Measurements from ENCODE around the gene HABP4.

Gene HABP4

DNA sequence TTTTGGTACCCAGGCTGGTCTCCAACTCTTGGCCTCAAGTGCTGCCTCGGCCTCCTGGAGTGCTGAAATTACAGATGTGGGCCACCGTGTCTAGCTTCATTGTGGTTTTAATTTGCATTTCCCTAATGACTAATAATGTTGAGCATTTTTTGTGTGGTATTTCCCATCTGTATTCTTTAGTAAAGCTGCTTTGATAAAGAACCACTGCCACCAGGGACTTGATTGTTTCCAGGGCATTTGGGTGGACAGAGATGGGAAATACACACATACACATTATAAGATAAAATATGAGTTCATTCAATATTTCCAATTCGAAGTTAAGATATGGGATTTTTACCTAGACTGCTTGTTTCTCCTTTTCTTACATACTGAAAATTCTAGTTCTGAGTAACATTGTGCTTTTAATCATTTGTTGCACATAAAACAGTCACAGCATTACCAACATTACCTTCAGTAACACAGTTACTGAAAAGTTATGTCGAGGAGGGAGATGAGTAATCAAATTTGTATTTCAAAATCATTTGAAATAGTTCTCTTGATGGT is 28.9 kb downstream of the HABP4 start:
- DNase-seq: no peak

DNA sequence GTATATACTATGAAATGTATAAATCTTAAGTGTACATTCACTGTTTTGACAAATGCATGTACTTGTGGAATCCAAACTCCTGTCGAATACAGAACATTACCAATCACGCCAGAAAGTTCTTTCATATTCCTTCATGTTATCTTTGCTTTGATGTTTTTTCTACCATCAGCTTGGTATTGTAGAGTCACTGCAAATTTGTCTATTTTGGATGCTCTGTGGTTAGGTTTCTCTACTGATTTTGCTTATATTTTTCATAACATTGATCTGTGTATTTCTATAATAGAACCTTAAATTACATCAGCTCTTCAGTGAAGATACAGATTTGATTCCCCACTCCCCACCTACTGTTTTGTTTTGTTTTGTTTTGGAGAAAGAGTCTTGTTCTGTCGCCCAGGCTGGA is 30.8 kb downstream of the HABP4 start:
- DNase-seq: no peak

DNA sequence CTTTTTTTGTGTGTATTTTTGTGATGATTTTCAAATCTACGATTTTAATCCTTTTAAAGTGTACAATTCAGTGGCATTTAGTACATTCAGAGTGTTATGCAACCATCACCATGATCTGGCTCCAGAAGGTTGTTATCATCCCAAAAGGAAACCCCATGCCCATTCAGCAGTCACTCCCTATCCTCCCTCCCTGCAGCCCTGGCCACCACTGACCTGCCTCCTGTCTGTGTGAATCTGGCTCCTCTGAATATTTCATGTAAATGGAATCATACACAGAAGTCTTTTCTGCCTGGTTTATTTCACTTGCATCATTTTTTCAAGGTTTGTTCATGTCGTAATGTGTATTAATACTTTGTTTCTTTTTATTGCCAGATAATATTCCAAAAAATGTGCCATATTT is 32.5 kb downstream of the HABP4 start:
- no peak for DNase-seq

DNA sequence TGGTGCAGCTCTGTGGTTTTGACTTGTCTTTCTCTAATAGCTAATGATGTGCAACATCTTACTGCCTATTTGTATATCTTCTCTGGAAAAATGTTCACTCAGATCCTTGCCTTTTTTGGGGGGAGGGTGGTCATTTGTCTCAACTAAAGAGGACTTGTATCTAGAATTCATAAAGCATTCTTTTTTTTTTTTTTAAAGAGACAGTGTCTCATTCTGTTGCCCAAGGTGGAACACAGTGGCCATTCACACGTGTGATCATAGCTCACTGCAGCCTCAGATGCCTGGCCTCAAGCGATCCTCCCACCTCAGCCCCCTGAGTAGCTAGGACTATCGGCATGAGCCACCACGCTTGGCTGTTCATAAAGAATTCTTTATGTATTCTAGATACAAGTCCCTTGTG is 33.2 kb downstream of the HABP4 start:
- DNase-seq: no peak

DNA sequence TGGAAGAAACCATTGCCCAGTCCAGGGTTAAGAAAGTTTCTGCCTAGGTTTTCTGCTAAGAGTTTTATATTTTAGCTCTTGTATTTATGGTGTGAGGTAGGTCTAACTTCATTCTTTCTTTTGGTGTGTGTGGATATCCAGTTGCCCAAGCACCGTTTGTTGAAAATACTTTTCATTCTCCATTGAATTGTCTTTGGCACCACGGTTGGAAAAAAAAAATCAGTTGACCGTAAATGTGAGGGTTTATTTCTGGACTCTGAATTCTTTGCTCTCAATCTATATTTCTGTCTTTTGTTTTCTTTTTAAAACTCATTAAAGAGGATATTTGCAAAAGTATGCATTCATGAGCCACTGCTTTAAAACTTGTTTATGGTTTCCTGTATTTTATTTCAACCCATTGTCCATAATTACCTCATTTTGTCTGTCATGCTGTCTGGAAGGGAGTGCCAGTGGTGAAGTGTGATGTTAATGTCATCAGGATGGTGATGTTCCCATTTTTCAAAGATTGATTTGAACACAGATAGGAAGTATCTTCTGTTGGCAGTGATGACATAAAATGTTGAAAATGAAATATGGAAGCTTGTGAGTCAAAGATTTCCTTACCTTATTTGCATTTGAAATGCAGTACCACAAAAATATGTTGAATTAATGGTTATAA is 33.9 kb downstream of the HABP4 start:
- DNase-seq: no peak

DNA sequence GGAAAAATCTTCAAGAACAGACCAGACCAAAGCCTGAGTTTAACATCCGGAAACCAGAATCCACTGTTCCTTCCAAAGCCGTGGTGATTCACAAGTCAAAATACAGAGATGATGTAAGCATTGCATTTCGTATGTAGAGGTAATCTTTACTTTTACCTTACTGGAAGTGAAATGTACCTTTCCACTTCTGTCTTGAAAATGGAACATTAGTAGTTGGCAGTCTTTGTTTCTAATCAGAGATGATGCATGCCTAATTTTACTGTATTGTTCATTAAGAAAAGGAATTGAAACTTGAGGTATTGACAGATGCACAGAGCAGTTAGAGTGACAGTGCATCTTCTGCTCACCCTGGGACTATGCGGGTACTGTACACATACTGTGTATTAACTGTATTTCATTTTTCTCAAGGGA is 34.6 kb downstream of the HABP4 start:
- no peak for DNase-seq

DNA sequence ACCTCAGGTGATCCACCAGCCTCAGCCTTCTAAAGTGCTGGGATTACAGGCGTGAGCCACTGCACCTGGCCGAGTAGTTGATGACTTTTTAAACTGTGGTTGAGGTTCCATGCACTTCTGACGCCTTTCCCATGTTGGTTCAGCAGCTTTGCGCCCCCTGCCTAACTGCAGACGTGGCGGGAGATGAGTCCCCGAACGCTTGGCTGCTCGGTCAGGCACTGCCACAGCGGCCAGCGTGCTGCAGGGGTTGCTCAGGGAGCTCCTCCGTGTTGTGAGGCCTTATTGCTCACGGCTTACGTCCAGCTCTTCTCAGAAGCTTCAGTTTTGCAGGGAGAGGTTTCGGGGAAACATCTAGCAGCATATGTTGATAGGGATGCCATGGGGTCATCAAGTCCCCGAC is 35.3 kb downstream of the HABP4 start:
- no peak for DNase-seq

DNA sequence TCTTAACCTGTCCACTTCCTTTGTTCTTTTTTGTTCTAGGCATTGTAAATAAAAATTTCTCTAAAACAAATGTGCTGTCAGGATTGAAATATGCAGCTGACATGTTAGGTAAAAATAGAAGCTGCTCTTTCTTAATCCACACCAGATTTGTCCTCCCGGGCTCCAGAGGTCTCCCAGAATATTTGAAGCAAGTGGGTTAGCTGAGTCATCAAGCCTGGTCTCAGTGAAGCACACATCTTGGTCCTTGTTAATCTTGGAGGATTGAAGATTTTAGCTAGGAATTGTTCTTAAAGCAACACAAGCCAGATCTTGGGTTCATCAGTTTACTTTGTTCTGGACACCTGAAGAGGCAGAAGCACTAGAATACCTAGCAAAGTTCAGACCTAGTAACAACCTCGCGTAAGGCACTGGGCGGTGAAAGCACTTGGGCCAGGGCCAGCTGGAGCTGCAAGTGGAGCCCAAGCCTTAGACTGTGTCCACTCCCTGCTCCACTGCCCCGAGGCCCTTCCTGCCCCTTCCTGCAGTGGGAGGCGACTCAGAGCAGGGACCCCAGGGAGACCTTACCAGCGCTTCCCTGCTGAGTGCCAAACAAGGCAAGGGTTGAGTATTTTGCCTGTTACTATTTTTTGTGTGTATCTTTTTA is 36.5 kb downstream of the HABP4 start:
- no peak for DNase-seq

DNA sequence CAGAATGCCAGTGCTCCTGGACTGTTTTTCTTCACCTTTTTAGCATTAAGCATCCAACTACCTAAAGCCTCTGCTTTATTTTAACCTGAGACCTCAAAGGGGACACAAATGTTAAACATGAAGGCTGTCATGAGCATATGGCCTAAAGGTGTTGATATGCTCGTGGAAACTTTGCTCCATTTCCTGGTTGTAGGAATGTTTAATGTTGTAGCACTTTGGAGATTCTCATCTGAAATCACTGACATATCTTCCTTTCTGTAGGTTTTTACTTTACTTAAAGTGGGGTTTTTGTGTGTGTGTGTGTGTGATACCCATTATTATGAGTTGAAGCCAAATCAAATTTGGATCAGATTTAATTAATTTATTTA is 37.0 kb downstream of the HABP4 start:
- DNase-seq: no peak

DNA sequence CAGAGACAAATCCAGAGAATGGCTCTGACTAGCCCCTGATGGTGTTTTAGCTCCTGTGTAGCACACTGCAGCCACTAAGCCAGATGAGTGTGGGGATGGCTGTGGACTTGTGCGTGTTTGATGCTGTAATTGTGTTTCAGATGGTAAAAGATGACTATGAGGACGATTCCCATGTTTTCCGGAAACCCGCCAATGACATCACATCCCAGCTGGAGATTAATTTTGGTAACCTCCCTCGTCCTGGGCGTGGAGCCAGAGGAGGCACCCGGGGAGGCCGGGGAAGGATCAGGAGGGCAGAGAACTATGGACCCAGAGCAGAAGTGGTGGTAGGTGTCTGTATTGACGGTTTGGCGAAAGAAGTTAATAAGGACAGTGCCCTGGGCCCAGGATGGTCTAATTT is 38.0 kb downstream of the HABP4 start:
- no peak for DNase-seq

DNA sequence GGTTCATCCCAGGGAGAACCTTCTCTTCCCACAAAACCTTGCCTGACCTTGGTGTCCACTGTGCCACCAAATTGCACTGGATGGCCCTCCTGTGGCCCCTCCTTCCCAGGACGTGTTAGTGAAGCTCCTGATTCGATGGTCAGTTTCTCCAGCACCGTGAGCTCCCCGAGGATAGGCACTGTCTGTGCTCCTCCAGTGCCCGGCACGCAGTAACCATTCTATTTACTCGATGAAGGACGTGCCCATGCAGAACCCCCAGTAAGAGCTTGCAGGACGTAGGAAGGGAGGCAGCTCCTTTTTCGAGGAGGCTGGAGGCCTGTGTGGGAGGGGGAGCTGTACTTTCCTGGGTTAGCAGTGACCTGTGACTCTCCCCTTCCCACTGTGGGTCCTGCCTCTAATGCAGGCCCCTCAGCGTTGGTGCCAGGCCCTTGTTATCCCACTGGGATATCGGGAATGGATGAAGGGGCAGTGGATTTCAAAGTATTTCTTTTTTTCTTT is 39.6 kb downstream of the HABP4 start:
- DNase-seq: no peak

DNA sequence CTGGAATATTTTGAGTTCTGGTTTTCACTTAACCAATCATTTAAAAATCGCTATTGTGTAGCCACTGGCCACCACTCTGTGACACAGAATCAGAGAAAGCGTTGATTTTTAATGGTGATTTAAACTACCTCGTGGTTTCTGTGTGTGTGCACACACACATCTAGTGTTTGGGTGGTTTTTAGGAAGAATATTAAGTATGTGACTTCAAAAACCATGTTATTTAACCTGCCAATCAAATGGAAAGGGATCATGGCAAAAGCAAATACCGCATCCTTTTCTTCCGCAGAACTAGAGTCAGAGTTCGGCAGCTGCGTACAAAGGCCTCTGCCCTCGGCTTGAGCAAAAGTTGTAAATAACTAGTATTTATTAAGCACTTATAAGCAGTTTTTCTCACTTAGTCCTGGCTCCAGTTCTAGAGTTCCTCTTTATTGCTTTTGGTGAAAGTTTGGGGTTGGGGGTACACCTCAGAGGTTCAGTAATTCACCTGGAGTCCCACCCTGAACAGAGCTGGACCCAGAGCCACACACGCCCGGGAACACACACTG is 40.6 kb downstream of the HABP4 start:
- no peak for DNase-seq

DNA sequence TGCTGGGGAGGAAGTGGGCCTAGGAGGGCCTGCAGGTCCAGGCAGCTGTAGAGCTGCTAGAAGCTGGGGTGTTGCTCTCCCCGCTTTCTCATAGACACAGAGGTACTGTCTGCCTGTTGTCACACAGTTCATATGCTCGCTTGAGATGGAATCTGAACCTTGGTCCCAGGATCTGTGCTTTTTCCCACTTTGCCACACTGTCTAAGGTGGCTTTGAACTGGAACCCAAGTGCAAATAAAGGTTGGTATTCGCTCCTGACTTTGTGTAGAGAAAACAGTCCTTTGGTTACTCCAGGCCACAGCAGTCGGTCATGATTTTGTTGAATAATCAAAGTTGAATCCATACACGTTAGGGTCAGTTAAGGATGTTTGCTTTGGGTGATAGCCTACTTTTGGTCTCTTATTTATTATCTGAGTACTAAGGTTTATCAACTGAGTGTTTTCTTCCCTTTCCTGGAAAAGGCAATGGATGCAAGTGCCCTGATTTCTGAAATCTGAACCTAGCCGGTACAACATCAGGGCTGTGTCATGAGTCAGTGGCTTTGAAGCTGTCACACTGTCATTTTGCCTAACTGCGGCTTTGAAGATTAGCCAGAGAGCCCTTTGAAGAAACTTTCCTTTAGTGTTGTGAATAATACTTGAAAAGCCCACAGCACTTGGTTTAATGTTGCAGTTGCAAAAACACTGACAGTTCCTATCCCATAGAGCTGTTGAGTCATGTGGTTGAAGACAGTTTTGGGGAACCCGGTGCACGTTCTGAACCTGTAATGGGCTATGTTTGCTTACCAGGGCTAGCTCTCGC is 41.3 kb downstream of the HABP4 start:
- DNase-seq: no peak

DNA sequence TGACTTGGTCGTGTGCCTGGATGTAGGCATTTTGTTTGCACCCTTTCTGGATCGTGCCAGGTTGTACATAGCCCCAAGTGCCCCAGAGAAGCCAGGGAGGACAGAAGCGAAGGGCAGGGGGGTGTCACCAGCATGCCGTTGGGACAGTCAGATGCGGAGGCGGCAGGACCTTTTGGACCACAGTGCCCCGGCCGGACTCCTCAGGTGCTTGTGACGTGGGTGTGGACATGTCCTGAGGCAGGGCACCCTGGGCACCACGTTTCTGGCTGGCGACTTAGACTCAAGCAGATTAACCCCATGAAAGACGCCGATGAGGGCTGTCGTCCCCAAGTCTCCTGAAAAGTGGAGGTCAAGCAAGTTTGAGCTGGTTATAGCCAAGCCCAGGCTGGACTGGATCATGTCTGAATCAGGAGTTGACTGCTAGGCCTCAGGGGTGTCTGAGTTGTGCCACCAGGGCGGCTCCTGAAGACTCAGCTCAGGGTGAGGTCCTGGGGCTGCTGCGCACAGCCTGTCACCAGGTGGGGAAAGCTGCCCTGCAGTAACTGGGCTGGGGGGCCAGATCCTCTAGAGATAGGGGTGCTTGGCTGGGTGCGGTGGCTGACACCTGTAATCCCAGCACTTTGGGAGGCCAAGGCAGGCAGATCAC is 42.0 kb downstream of the HABP4 start:
- no peak for DNase-seq

DNA sequence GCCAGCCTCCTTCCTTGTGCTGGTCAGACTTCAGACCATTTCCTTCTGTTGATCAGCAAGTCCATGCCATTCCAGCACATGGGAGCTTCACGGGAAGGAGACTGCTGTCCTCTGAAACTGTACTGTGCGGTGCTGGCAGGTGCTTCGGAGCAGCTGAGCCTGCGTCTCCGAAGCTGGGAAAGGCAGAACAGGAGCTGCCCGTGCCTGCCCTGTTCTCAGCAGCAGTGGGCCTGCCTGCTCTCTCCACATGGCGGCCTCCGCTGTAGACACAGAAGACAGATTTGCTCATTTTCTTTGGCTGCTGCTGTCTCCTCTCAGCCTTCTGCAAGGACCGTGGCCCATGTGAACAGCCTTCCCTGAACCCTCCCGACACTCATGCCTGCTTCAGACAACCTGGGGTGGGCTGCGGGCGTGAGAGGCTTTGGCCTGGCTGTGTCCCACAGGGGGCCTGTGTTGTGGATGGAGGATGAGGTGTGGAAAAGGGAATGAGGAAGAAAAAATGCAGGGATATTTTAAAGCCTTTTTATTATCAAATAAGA is 43.1 kb downstream of the HABP4 start:
- no peak for DNase-seq

DNA sequence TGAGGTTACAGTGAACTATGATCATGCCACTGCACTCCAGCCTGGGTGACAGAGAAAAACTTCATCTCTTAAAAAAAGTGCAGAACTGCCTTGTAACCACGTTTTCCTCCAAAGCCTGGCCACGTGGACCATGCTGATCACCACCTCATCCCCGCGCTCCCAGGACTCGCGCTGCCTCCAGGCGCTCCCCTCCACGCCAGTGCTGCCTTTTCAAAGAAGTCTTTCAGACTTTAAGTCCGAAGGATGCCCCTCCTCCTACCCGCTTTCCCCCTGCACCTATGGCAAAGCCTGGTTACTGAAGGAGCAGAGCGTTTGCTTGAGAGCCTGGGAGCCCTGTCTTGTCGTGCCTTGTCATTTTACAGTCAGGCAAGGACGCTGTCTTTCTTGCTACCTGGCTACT is 43.8 kb downstream of the HABP4 start:
- no peak for DNase-seq

DNA sequence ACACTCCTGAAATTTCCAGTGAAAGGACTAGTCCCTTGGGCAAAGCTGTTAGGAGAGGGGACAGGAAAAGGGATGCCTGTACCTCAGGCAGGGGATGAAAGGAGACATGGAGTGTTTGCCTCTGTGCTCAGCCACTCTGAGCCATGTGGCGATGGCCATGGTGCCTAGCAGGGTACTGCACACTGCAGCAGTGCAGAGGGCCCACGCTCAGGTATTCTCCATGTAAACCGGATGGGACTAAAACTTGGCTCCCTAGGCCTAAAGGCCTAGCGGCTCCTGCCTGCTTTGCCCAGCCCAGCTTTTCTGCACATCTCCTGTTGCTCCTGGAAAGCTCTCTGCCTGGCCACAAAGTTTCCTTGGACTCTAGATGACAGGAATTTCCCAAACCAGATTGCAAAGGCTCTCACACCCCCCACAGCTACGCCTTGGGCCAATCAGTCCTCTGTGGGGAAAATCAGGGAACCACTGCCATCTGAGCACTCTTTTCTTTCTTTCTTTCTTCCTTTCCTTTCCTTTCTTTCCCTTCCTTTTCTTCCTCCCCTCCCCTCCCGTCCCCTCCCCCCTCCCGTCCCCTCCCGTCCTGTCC is 44.3 kb downstream of the HABP4 start:
- DNase-seq: no peak

DNA sequence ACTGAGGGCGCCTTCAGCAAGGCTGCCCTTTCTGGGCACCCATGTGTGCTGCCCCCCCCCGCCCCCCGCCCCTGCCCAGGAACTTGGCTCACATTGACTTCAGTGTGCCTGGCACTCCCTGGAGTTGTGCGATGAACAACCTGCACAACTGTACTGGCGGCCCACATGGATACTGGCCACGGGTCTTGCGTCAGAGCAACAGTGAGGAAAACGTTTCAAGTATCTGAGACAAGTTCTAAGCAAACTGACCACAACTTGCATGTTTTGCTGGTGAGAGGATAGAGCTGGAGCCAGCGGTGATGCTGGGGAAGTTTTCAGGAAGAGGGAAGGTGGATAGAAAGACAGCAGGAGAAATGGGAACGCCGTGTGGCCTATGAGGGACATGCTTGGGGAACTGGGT is 45.4 kb downstream of the HABP4 start:
- DNase-seq: no peak

DNA sequence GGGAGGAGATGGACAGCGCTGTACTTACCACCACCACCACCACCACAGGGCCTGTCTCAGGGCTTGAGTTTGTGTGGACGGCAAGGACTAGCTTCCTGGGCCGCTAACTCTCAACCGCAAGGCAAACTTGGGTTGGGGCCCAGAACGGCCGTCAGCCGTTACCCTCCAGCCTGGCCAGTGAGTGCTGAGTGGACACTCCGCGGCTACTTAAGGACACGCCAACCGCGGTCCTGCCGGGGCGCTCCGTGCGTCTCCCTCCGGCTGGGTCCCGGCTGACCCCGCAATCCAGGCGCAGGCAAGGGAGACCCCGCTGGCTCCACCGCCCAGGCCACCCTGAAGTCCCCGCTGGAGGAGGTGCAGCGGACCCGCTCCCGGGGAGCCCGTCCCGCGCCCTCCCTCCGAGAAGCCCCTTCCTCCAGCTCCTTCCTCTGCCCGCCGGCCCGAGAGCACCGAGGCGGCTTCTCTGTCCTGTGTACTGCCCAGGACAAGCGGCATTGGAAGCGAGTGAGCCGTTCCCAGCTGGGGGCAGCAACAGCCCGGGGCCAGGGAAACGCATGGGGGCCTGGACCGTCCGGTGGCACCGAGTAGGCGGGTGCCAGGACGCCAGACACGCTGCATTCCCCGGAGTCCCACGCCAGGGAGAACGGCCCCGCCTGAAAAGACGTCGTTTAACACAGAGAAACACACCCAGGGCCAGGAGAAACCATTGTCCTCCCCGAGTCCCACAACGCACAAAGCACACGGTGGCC is 46.6 kb downstream of the HABP4 start:
- DNase-seq: no peak

DNA sequence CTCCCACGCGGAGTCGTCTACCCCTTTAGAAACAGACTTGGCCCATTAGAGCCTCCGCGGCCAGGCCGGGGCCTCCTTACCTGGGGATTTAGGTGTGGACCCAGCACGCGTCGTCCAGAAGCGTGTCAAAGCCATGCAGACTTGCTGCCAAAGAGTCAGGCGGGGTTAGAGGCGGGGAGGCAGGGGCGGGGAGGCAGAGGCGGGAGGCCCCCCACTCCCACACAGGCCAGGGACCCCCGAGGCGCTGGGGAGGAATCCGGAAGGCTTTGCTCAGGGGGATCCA is 47.1 kb downstream of the HABP4 start:
- no peak for DNase-seq

DNA sequence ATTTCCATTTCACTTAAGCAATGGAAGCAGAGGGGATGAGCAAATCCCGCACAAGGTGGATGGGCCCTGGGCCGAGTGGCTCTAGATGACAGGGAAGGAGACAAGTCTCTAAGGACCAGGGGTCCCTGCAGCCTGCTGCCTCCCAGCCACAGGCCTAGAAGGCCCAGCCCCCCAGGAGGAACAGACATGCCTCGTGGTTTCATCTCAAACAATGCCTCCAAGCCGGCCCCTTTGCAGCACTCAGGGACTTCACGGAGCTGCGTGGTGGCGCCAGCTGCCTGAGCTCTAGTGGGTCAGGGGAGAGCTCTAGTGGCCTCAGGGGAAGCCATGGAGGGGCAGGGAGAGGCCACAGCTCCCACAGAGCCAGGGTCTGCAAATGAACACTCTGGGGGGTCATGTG is 48.8 kb downstream of the HABP4 start:
- no peak for DNase-seq

DNA sequence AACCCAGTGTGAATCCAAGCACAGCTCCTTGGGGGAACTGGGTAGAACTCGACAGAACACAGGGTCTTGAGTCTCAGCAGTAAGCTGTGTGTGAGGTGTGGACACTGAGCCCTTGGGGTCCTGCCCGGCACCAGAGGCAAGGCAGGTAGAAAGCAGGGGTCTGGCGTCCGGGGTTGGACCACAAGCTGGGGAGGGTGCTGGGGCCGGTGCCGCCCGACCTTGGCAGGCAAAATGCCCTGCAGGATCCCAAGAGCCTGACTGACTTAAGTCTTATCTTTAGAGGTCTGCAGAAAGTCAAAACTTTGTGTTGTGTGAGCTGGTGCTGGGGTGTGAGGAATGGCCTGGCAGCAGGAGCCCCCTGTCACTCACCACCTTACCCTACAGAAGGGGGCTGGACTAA is 49.3 kb downstream of the HABP4 start:
- no peak for DNase-seq
